ENCODE results near the gene IL11.

The IL11 gene

GRCh38 chr19:55362990-55363716, 7.1 kb downstream of the IL11 start, which contains the start of gene GARIN5B:
Gene GARIN5B (minus strand): TSS chr19:55363260. CDS start chr19:55363066, 194 bp downstream.
- no peak for TF ChIP-seq CTCF (IDR thresholded peaks at IDR 0.05; ENCODE audit: low read depth, low read length)
- in situ Hi-C loops (cut with HindIII; ENCODE audit: low sequenced_read_pairs), result no loop called here
- H3K4me3 ChIP-seq (ENCODE audit: low read depth, low read length), result no peak within 1 kb of the TSS
- DNase-seq (ENCODE audit: low read depth, low spot score), result no peak

DNA sequence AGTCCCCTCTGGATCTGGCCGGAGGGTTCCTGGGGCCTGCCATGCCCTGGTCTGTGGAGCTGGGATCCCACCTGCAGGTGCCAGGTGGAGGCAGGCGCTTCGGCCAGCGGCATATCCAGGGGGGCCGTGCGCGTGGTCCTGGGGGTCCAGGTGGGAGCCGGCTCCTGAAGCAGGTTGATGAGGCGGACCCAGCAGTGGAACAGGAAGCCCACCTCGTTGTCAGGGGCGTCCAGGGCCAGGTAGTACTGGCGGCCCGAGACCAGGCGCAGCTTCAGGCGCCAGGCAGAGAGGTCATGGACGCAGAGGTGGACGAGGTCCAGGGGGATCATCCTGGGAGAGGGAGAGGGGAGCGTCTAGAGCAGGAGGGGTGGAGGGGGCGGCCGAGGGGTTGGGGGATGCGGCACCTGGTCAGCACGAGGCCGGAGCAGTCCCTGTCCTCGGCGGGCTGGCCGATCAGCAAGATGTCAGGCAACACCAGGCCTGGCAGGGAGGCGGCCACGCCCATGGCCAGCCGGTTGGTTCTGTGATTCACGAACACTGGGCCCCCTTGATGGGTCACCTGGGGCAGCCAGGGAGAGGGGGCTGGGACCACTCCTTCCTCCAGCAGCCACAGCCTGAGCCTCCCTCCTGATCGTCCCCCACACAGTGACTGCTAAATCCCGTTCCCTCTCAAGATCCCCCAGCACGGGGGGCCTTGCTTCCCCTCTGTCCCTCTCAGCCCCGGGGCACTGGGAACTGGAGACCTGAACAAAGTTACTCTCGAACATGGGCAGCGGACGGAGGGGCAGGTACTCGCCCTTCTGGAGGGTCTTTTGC, 7.9 kb downstream of the IL11 start:
- no peak overlapping the region for H3K4me3 ChIP-seq (ENCODE audit: low read depth, low read length)
- in situ Hi-C loops (cut with HindIII; ENCODE audit: low sequenced_read_pairs), result no loop called here
- TF ChIP-seq CTCF (IDR thresholded peaks at IDR 0.05; ENCODE audit: low read depth, low read length), result no peak
- no peak for DNase-seq (ENCODE audit: low read depth, low spot score)

DNA sequence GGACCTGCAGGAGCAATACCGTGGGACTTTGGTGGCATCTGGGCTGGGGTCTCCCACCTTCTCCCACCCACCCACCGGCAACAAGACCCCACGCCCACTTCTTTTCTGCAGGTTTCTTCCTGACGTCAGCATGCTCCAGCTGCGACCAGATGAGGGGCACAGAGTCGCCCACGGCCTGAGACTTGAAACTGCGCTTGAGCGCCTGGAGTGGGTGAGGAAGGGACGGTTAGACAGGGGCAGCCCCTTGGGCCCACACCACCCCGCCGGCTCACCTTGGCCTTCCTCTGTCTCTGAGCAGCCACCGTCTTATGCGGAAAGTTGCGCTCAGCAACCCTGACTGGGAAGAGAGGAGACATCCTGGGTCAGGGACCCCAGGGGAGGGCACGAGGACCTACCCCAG, 9.4 kb downstream of the IL11 start:
- H3K4me3 ChIP-seq (ENCODE audit: low read depth, low read length), result no peak overlapping the region
- no peak for TF ChIP-seq CTCF (IDR thresholded peaks at IDR 0.05; ENCODE audit: low read depth, low read length)
- no peak for DNase-seq (ENCODE audit: low read depth, low spot score)
- in situ Hi-C loops (cut with HindIII; ENCODE audit: low sequenced_read_pairs), result no loop called here

DNA sequence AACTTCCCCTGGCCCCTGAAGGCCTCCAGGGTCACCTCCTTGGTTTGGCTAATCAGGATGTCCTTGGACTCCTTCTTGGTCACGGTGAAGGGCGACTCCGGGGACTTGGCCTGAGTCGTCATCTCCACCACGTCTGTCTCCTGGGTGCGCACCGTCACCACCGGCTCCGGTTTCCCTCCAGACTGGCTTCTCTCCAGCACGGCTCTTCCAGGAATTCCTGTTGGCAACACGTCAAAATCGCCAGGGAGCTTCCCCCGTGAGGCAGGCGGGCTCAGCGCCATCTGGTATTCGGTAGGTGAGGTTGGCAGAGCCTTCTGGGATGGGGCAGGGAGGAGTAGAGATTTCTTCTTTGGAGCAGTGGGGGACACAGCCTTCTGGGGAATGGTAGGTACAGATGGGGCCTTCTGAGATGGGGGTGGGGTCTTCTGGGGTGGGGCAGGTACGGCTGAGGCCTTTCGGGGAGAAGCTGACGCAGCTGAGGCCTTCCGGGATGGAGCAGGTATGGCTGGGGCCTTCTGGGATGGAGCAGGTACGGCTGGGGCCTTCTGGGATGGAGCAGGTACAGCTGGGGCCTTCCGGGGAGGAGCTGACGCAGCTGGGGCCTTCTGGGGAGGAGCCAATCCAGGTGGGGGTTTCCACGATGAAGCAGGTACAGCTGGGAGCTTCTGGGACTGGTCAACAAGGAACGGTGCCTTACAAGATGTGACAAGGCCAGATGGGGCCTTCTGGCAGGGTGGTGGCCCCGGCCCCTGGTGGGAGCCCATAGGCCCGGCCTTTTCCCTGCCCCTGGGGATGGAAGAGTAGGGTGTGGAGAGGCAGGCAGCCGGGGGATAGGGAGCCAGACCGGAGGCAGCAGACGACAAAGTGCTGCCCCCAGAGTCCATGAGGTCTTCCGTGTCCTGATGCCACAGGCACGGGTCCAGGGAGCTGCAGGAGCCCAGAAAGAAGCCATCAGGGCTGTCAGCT, 11.0 kb downstream of the IL11 start:
- DNase-seq (ENCODE audit: low read depth, low spot score), result no peak
- TF ChIP-seq CTCF (IDR thresholded peaks at IDR 0.05; ENCODE audit: low read depth, low read length), result no peak
- in situ Hi-C loops (cut with HindIII; ENCODE audit: low sequenced_read_pairs), result no loop called here
- H3K4me3 ChIP-seq (ENCODE audit: low read depth, low read length), result no peak overlapping the region

- no peak for TF ChIP-seq CTCF (IDR thresholded peaks at IDR 0.05; ENCODE audit: low read depth, low read length)
- in situ Hi-C loops (cut with HindIII; ENCODE audit: low sequenced_read_pairs), result no loop called here
- H3K4me3 ChIP-seq (ENCODE audit: low read depth, low read length), result no peak overlapping the region
- DNase-seq (ENCODE audit: low read depth, low spot score), result no peak
Measured at GRCh38 chr19:55358493-55358892, 11.8 kb downstream of the IL11 start.

DNA sequence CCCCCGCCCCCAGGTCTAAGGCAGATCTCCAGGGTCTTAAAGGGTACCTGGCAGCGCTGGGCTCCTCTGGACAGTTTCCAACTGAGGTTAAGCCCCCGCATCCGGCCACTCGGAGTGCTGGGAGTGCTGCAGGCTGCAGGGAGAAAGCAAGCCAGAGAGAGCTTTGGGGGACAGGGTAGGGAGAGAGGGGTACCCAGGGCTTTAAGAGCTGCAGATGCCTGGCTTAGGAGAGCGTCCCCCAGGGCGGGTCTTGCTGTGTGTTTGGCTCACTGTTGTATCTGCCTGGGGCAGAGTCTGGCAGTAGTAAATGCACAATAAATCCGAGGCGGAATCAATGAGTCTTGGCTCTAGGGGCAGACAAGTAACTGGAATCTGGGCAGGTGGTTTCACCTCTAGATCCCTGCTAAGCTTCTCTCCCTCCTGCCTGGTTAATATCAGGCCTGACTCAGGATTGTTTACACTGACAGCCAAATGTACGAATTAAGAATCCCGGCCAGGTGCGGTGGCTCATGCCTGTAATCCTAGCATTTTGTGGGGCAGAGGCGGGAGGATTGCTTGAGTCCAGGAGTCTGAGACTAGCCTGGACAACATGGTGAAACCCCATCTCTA, 14.9 kb downstream of the IL11 start:
- no peak for TF ChIP-seq CTCF (IDR thresholded peaks at IDR 0.05; ENCODE audit: low read depth, low read length)
- no peak for DNase-seq (ENCODE audit: low read depth, low spot score)
- in situ Hi-C loops (cut with HindIII; ENCODE audit: low sequenced_read_pairs), result no loop called here
- H3K4me3 ChIP-seq (ENCODE audit: low read depth, low read length), result no peak overlapping the region

All from astrocyte of the spinal cord (primary cell).